Esophagus mucosa (tissue), 1 donor: ENCODE data around the gene UNC13B. TPM values are rescaled to one million over a fixed set of nuclear protein-coding genes. Genes with fewer than 3 reads are reported as not detected.

Experiments
- ATAC-seq: fragments of 200-7000 bp; cut with Tn5 transposase; one replicate; pipeline ENCODE4 v1.9.1; 2020
- total RNA-seq: library from RNA; stranded (reverse); gene quantifications from one replicate; pipeline ENCODE4 v1.2.4, GENCODE V29; 2023
- donor health status: DM: yes; HTN: yes; CAD: no.

UNC13B gene
- total RNA-seq, 1 donor from 2014 or later, result 31.0 TPM

- ATAC-seq, result peak; percentile 37
These were observed 176.3 kb downstream of the UNC13B start for GRCh38 chr9:35338086-35338485.

GRCh38 chr9:35338561-35339274 is 176.9 kb downstream of the UNC13B start:
- ATAC-seq, result peak; percentile 98

DNA sequence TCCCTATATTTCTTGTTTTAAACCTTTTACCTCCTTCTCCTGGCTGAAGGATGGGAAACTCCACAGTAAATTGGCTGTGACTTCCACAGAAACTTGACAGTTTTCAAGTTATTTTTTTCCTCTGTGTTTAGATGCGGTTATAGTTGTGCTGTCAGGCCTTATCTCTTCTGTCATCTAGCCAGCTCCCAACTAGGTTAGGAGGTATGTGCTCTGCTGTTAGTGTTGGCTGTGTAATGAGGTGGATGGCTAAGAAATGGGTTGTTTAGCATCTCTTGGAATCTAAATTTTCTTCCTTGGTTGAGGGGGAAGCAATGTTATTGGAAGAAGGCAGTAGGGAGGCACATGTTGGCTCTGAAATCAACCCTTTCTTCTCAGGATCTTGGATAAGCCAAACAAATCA is 178.2 kb downstream of the UNC13B start:
- no peak for ATAC-seq

- no peak for ATAC-seq
These were observed 179.2 kb downstream of the UNC13B start for GRCh38 chr9:35341021-35341420.

GRCh38 chr9:35341585-35341984 is 179.8 kb downstream of the UNC13B start:
- ATAC-seq, result peak; percentile 58

DNA sequence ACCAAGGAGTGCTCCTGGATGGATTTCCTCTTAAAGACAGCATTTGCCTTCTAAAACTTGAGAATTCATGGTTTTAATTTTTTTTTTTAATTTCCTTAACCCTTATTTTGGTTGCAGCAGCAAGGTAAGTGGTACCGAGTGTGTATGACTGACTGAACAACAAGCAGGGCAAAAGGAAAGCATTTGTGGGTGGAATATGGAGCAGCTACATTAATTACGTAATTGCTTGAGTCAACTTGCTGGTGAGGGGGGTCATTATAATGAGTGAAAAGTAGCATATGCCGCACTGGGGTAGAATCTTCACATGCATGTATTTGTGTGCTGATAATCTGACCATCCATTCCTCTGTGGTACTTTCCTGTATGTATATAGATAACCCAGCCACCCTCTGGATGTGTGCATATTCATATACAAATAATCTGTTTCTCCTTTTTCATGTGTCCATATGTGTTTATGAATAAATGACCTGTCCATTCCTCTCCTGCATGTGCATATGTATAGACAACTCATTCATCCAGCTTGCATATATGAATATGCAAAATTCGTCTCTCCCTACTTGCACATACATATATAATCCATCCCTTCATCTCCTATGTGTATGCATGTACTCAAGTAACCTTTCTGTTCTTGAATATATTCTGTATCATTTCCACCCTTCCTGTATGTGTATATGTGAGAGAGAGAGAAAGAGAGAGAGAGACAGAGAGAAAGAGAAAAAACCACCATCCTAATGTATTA is 180.6 kb downstream of the UNC13B start:
- no peak for ATAC-seq

DNA sequence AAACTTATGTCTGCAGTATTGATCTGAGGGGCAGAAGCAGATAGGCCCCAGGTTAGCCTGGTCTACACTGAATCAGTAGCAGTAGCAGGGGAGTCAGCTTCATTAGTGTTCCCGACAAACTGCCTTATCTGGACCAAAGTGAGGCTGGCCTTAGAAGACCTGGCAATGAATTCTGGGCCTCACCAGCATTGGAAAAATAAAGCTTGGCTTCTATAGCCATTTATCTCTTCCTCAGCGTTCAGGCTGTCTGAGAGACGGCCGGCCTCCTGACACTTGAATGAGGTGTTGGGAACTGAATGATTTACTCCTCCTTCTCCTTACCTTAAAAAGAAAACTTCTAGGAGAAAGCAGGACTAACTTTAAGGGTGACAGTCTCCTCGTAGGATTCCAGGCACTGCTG is 186.3 kb downstream of the UNC13B start:
- ATAC-seq, result no peak

DNA sequence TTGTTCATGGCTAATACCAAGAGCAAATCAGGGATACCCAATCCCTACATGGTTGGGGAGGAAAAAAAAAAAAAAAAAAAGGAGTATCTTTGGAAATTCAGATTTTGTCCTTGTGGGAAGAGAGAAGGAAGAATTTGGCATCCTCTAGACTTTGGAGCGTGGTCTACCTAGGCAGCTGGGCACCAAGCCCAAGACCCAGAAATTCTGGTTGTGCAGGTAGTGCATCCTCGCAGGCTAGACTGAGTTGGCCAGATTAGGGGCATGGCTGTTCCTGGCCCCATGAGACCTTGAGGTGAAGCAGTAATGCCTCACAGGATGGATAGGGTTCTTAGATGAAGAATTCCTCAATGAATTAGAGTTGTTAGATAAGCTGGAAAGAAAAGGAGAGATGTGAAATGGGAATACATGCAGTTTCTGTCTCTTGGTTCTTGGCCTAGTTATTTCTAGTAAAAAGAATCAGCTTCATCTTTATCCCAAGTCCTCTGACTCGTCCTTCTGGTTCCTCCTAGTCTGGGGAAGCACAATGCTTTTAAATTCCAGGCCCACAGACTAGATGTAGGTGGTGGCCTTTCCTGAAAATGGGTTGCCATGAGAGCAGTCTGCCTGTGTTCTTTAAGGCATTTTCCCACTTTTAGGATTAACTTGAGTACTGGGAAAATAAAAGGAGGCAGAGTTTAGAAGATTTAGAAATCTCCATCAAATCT is 187.6 kb downstream of the UNC13B start:
- ATAC-seq, result peak; percentile 75

DNA sequence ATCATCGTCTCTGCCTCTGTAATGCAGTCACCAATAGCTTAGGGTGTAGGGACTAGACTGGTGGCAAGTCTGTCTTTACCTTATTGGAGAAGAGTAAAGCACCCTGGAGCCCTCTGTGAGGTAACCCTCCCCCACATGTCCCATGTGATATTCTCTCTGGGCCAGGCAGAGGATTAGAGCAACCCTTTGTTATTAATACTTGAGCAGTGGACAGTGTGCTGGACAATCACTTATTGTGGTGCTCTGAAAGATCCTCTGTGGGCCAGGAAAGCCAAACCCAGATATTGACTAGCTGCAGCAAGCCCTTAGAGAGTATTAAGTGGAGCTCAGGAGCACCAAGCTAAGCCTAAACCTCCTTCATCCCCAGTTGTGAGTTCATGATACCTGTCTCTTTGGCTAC is 188.4 kb downstream of the UNC13B start:
- no peak for ATAC-seq

GRCh38 chr9:35350827-35351549 is 189.2 kb downstream of the UNC13B start:
- ATAC-seq, result no peak

DNA sequence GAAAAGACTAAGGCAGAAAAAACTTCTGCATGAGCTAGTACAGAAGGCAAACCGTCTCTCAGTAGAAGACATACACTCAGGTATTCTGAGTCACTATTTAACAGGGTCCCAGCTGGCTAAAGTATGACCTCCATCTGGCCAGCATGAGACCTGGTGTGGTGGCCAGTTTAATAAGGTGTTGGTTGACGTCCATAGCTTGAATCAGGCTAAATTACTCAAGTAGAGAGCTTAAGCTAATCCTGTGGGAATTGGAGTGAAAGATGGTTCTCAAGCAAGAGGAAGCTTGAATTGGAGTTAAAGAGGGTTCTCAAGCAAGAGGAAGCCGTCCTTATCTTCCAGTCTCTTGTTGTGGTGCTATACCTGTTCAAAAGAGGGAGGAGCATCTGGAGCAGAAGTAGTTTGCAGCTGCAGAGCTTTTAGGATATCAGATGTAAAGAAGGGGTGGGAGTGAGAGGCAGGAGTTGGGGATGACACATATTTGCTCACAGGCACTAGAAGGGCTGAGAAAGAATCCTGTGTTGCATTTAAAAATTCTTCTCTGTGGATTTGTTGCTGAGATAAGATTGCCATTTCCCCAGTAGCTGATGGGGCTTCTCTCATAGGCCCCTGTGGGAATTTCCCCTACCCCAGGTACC is 192.0 kb downstream of the UNC13B start:
- no peak for ATAC-seq

GRCh38 chr9:35355939-35356338 is 194.1 kb downstream of the UNC13B start:
- ATAC-seq, result no peak

GRCh38 chr9:35357116-35357515 is 195.3 kb downstream of the UNC13B start:
- ATAC-seq, result no peak

DNA sequence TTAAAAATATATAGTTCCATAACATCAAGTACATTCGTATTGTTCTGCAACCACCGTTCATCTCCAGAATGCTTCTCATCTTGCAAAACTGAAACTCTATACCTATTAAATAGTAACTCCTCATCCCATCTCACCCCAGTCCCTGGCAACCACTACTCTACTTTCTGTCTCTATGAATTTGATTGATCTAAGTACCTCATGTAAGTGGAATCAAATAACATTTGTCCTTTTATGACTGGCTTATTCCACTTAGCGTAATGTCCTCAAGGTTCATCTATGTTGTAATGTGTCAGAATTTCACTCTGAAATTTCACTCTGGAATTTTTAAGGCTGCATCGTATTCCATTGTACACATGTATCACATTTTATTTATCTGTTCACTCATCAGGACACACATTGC is 196.0 kb downstream of the UNC13B start:
- no peak for ATAC-seq

- ATAC-seq, result no peak
These were observed 203.2 kb downstream of the UNC13B start for GRCh38 chr9:35364817-35365585.

DNA sequence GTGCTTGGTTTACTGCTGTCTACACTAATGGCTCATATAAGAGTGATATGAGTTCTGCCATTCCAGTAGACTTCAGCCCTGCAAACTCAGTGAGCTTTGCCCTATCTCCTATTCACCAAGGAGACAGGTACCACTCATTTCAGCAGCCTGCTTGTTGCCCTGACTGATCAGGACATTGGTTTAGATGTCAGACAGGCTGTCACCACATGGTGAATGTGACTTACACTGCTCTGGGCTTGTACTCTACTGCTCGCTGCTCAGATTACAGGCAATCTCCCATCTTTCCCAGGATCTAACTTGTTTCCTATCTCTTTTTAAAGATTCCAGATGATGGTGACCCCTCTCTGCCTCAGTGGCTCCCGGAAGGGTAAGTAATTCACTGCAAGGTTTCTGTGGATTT is 204.8 kb downstream of the UNC13B start:
- no peak for ATAC-seq

- ATAC-seq, result peak; percentile 93
These were observed 205.6 kb downstream of the UNC13B start for GRCh38 chr9:35367451-35367850.

- no peak for ATAC-seq
These were observed 208.4 kb downstream of the UNC13B start for GRCh38 chr9:35370241-35370640.

- no peak for ATAC-seq
These were observed 212.6 kb downstream of the UNC13B start for GRCh38 chr9:35374436-35374835.

GRCh38 chr9:35374910-35375309 is 213.1 kb downstream of the UNC13B start:
- ATAC-seq, result no peak

- no peak for ATAC-seq
These were observed 218.2 kb downstream of the UNC13B start for GRCh38 chr9:35380039-35380438.

- no peak for ATAC-seq
These were observed 218.8 kb downstream of the UNC13B start for GRCh38 chr9:35380619-35381018.
